Right renal pelvis (tissue), 4 donors: Measurements from ENCODE around the gene FHL5. TPM values are rescaled to one million over a fixed set of nuclear protein-coding genes. Genes with fewer than 3 reads are reported as not detected.

ENCODE experiments used
- polyA plus RNA-seq, 4 donors: library from polyadenylated mRNA; unstranded; fragments of 120-200 nt; gene quantifications; one replicate each; pipeline ENCODE4 v1.2.1, GENCODE V29; 2013; ENCODE audit not compliant: insufficient read length in 4 of 4

FHL5 gene
- polyA plus RNA-seq, 4 donors, result 0.19 to 0.31 (median 0.23) TPM

Other genes with a start within 250 kb of the FHL5 start
- gene UFL1, start 41.3 kb upstream of the FHL5 start, polyA plus RNA-seq, result 10 to 100 TPM; 39.3 to 51.7 (median 47.6) TPM